Stimulated activated CD4-positive, alpha-beta T cell treated with anti-CD3 and anti-CD28 coated beads, Interleukin-4, amount 100 ng/mL, for 48 hours (primary cell): Measurements from ENCODE around the gene MT1X.
"Not testable (repeated sequence)": the region's sequence is repeated elsewhere in the genome, so short reads cannot be mapped to it uniquely, and the experiment has no call there.

ENCODE experiments used
- DNase-seq, 2 donors: peaks; one replicate each; pipeline ENCODE4 v3.0.0-alpha.2; 2020; ENCODE audit warnings: low read depth in 2 of 2

Gene MT1X

DNA sequence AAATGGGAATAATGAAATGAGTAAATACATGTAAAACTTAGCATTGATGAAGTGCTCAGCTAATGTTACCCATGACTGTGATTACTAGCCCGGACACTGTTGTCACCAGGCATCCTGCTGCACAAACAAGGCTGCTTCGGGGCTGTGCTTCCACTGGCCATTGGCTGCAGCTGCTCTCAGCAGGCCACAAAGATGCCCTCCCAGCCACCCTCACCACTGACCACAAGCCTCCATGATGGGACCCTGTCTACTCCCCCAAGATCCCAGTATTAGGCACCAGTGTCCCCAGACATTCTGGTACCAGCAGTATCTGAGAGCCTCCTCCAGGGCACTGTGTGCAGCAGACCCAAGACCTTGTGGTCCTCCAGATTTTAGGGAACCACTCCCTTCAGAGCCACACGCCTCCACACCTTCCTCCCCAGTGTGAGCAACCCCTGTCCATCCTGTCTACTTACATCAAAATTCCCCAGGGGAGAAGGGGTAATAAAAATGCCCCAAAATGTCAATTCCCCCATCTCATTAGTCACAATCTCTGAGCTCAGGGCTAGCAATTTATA is 28.0 kb downstream of the MT1X start:
- no peak for DNase-seq

DNA sequence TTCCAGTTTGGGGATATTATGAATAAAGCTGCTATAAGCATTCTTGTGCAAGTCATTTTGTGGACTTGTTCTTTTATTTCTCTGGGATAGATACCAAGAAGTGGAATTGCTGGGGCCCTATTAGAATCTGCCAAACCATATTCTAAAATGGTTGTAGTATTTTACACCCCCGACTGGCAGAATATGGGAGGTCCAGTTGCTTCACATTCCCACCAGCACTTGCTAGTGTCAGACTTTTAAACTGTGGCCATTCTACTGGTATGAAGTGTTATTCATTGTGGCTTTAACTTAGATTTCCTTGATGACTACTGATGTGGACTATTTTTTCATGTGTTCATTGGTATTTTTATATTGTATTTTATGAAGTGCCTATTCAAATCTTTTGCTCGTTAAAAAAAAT is 29.6 kb downstream of the MT1X start:
- no peak for DNase-seq

DNA sequence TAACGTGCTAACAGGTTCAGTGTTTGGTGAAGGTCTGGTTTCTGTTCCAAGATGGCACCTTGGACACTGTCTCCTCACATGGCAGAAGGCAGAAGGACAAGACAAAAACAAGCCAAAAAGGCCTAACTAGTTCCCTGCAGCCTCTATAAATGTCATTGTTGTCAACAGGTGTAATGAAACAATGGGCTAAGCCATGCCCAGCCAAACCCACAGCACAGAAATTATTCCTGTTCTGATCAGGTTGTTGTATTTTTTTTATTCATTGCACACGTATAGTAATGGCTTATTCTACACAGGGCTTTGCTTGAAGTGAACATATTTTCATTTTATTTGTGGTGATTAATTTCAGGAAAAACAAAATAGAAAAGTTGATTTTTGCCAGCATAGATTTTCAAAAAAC is 31.5 kb downstream of the MT1X start:
- DNase-seq = no peak

DNA sequence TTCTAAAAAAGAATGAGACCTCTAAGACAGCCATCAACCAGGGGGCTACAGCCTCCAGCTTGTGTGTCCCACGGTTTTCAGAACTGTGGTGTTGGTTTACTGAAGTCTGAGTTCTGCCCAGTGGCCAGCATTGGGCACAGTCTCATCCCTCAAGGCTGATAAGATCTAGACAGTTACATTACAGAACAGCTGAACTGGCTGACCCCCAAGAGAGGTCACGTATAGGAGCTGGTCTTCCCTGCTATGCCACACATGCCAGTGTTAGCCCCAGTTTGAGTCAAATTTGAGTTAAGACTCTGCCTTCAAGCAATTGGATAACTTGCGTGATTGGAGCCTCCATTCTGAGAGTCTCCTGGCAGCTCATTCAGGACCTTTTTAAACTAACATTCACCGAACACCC is 32.9 kb downstream of the MT1X start:
- DNase-seq = no peak

DNA sequence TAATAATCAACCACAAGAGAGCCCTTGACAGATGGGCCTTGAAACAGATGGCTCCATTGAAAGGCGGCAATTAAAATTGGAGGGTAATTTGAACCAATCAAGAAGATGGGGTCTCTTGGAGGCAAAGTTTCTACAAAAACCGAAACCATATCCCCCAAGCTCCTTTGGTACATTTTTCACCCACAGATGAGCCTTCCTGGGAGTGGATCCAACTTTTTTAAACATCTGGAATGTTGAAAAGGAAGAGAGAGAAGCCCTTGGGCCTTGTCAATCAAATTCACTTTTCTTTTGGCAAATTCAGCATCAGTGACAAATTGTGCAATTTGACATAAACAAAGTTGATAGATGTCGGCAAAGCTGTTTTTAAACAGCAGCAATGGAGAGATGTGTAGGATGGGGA is 34.5 kb downstream of the MT1X start:
- no peak for DNase-seq

DNA sequence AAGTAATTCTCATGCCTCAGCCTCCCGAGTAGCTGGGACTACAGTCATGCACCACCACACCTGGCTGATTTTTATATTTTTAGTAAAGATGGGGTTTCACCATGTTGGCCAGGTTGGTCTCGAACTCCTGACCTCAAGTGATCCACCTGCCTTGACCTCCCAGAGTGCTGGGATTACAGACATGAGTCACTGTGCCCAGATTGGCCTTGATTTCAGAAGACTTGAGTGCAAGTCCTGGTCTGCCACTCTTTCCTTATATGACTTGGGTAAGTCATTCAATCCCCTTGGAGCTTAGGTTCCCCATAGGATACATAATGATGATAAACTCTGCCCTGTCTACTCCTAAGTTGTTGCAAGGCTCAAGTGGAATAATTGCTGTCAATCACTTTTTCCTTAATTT is 35.3 kb downstream of the MT1X start:
- DNase-seq = not testable (repeated sequence)

DNA sequence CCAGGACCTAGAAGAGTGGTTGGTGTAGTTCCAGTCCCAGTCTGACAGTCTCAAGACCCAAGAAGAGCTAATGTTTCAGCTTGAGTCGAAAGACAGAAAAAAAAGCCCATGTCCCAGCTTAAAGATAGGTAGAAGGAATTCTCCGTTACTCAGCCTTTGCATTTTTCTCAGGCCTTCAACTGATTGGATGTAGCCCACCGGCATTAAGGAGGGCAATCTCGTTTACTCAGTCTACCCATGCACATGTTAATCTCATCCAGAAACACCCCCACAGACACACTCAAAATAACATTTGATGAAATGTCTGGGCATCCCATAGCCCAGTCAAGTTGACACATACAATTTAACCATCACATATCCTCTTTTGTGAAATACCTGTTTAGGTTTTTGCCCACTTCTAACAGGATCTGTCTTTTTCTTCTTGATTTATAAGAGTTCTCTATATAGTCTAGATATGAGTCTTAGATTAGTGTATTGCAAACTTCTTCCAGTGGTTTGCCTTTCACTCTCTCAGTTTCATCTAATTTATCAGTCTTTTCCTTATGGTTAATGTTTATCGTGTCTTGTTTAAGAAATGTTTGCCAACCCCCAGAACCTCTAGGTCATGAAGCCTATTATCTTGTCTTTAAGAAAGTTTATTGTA is 40.1 kb downstream of the MT1X start:
- DNase-seq = no peak

DNA sequence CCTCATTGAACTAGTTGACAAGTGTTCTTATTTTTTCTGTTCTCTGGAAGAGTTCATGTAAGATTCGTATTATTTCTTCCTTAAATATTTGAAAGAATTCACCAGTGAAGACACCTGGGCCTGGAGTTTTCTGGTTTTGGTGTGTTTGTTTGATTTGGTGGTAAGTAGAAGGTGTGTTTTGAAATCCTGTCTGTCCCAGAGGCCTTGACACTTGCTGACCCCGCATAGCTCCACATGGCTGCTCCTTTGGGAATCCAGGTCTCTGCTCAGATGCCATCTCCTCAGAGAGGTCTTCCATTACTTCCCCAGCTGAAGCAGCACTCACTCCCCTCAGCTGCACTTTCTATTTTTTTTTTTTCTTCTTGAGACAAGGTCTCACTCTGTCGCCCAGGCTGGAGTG is 41.9 kb downstream of the MT1X start:
- no peak for DNase-seq

DNA sequence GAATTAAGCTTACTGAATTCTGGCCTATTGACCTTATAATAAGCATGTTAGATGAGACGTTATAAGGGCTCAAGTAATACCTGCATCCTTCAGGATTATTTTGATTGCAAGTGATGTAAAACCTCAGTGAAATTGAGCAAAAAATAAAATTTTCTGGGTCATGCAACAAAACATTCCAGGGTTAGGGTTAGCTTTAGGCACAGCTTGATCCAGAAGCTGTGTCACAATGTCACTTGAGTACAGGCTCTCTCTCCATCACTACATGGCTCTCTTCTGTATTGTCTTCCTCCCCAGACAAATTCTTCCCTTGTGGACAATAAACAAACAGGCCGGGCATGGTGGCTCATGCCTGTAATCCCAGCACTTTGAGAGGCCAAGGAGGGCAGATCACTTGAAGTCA is 44.0 kb downstream of the MT1X start:
- no peak for DNase-seq

DNA sequence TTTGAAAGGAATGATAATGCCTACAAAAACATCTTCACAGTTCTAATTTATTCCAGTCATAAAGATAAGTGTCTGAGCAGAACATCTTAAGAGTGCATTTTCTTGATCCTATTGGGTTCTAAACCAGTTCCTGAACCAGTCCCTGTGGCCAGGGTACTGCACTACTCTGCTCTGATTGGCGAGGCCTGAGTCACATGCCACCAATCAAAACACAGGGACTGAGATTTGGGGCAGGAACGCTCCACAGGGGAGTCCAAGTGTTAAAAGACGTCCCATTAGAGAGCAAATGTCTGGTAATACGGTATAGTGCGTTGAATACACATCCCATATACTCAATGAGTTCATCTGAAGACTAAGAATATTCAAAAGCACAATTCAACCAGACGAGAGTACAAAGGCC is 44.7 kb downstream of the MT1X start:
- no peak for DNase-seq

DNA sequence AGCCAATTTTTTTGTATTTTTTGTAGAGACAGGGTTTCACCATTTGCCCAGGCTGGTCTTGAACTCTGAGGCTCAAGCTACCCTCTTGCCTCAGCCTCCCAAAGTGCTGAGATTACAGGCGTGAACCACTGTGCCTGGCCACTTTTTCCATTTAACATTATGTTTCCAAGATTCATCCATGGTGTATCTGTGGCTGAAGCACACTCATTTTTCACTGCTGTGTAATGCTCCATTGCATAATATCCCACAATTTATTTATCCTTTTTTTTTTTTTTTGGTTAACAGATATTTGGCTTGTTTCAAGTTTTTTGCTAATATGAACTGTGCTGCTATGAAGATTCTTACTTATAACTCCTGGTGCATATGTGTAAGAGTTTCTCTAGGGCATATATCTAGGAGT is 45.8 kb downstream of the MT1X start:
- DNase-seq = no peak

DNA sequence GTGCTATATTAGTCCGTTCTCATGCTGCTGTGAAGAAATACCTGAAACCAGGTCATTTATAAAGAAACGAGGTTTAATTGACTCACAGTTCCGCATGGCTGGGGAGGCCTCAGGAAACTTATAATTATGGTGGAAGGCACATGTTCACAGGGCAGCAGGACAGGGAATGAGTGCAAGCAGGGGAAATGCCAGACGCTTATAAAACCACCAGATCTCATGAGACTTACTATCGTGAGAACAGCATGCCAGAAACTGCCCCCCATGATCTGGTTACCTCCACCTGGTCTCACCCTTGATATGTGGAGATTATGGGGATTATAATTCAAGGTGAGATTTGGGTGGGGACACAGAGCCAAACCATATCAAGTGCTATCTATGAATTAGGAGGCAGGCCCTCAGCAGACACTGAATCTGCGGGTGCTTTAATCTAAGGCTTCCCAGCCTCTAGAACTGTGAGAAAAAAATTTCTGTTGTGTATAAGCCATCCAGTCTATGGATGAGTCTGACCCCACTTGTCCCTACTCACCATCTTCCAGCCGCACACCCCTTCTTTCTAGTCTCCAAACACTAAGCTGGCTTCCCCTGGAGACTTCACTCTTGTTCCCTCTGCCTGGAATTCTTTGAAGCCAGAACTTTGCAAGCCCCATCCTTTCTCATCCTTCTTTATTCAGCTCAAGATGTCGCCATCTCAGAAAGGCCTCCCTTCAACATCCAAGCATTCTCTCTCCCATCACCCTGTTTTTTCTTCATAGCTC is 46.9 kb downstream of the MT1X start:
- no peak for DNase-seq

DNA sequence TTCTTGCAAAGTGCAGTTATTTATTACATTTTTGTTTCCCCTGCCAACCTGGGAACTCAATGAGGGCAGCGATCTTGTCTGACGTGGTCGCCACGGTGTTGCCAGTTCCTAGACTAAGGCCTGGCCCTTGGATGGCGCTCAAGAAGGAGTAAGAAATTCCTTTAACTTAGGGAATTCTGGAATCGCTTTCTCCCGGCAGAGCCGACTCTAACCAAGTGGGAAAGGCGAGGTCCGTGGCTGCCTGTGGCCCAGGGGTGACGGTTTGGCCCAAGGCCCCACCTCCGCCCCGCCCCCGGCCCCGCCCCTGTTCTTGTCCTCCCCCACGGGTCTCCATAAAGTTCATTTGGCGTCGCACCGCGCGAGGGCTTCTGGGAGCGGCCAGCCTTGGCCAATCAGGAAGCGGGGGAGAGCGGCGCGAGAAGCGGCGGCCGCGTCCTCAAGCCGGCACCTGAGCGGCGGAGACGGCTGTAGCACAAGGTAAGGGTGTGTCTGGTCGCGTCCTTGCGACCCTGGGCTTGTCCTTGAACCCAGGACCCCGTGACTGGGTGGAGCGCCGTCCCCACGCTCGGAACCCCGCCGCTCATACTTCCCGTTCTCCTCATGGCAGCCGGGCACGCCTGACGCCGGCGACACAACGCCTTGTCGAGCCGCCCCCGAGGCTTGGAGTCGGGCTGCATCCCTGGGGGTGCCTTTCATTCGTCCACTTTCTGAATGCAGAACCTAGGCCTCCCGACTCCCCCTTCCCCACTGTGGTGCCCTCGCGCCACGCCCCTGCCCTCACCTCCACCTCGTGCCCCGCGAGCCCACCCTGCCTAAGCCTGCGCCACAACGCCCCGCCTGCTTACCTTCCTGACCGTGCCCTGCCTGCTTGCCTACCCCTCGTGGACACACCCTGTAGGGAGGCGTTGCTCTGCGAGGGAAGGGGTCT is 47.7 kb downstream of the MT1X start, which contains the start of gene NUP93:
Gene NUP93, plus strand, starts transcription at position 395 of the 928 bp plus-strand sequence. CDS start 18,119 bp downstream, outside the sequence.
- DNase-seq = peak; percentile 82 to 87

DNA sequence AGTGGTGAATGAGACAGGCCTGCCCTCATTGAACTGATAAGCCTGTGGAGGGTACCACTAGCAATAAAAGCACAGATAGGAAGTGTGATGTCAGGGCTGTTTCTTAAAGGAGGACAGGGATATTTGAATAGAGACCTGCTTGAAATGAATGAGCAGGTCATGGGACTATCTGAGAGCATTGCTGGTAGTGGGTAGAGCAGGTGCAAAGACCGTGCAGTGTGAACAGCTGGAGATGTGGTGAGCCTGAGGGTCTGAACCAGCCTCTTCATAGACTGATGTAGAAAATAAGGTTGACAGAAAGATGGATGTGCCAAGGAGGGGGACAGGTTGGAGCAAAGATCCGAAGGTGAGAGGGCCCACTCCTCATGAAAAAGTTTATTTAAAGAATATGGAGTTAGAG is 50.1 kb downstream of the MT1X start:
- DNase-seq = no peak

DNA sequence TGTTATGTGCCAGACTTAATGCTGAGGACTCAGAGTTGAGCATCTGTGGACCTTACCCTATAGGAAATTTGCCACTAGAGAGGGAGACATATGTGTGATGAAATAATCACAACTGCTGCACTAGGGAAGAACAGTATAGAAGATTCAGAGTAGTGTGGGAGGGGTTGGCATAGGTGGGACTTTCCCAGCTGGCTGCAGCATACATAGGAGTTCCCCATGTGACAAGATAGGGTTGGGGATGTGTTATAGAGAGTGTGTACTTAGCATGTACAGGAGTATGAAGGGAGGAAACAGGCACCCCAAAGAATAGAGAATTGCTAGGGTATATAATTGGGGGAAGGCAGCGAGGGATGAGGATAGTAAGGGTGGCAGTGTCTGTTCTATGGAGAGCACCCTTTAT is 50.6 kb downstream of the MT1X start:
- DNase-seq = no peak
